ENCODE results near the gene RNF168.
A peak's percentile ranks its signal among the peaks of the same experiment; 100 is the strongest.

RNF168 gene

DNA sequence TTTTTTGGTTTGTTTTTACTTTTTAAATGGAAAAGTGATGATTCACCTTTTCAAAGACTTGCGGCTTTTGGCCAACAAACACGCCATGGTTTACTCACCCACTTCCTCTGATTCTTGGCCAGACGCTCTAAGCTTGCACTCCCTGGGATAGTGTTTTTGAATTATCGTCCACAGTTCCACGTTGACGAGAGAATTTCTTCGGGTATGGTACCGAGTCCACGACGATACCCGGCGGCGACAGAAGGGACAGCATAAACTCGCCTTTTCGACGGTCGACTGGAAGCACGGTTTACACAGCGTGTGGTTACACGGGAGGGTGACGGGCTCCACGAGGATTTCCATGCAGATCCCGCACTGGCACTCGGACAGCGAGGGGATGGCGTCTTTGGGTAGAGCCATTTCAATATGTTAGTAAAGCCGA lies 783 bp downstream of the RNF168 start (continued):
- TF ChIP-seq, protein P1, sequence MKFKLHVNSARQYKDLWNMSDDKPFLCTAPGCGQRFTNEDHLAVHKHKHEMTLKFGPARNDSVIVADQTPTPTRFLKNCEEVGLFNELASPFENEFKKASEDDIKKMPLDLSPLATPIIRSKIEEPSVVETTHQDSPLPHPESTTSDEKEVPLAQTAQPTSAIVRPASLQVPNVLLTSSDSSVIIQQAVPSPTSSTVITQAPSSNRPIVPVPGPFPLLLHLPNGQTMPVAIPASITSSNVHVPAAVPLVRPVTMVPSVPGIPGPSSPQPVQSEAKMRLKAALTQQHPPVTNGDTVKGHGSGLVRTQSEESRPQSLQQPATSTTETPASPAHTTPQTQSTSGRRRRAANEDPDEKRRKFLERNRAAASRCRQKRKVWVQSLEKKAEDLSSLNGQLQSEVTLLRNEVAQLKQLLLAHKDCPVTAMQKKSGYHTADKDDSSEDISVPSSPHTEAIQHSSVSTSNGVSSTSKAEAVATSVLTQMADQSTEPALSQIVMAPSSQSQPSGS (tag by site-specific recombination; IDR thresholded peaks at IDR 0.05; ENCODE audit: low read depth) = no peak

DNA sequence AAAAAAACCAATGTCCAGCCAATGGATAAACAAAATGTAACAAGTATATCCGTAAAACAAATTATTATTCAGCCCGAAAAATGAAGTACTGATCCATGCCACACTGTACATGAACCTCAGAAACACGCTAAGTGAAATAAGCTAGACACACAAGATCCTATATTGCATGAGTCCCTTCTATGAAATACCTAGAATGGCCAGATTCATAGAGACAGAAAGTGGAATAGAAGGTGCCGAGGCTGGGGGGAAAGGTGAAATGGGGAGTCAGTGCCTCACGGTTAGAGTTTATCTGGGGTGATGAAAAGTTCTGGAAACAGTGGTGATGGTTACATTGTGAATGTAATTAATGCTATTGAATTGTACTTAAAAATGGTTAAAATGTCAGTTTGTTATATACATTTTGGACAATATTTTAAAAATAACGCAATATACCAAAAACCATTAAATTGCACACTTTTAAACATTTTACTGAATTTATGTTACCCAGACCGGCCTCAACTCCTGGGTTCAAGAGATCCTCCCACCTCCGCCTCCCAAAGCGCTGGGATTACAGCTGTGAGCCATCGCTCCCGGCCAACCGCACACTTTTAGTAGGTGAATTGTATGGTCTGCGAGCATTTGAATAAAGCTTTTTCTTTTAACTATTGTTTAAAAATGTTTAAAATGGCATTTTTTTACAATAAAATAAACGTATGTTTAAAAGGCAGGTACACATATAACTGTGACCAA lies 2.1 kb downstream of the RNF168 start:
- Histone ChIP-seq H3K4me3 (ENCODE audit: low read depth, low read length) (peak overlapping the region; percentile 91), H3K9me3 (ENCODE audit: control insufficient read depth, insufficient read depth, low read depth, low read length) (no peaks in the 10 kb centered on the region), H3K4me1 (ENCODE audit: control insufficient read depth, insufficient read depth, low read length) (no peaks in the 10 kb centered on the region), H3K27ac (ENCODE audit: extremely low read depth, low read depth, low read length) (no peak overlapping the region), H3K36me3 (ENCODE audit: control insufficient read depth in 2 of 2, insufficient read depth in 1 of 2, low read length in 2 of 2) (no peaks in the 10 kb centered on the region)
- CTCF ChIA-PET = no interaction called here
- POLR2A ChIA-PET = interaction anchor here (0.7 kb wide), 1 partner anchor 27 kb away, joined by 3 read pairs; no protein-coding TSS in a partner anchor
- TF ChIP-seq SP2 (tag by site-specific recombination; IDR thresholded peaks at IDR 0.05) = 0 out of 2 replicates have a peak, but pooled peaks have one; percentile 4
- TF ChIP-seq, protein P2, sequence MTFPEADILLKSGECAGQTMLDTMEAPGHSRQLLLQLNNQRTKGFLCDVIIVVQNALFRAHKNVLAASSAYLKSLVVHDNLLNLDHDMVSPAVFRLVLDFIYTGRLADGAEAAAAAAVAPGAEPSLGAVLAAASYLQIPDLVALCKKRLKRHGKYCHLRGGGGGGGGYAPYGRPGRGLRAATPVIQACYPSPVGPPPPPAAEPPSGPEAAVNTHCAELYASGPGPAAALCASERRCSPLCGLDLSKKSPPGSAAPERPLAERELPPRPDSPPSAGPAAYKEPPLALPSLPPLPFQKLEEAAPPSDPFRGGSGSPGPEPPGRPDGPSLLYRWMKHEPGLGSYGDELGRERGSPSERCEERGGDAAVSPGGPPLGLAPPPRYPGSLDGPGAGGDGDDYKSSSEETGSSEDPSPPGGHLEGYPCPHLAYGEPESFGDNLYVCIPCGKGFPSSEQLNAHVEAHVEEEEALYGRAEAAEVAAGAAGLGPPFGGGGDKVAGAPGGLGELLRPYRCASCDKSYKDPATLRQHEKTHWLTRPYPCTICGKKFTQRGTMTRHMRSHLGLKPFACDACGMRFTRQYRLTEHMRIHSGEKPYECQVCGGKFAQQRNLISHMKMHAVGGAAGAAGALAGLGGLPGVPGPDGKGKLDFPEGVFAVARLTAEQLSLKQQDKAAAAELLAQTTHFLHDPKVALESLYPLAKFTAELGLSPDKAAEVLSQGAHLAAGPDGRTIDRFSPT (tag by site-specific recombination; IDR thresholded peaks at IDR 0.05) = no peak
- TF ChIP-seq IKZF3 (tag by site-specific recombination; IDR thresholded peaks at IDR 0.05) = 0 out of 2 replicates have a peak, but pooled peaks have one; percentile 45
- TF ChIP-seq PRDM1 (tag by site-specific recombination; IDR thresholded peaks at IDR 0.05) = peak; percentile 92
- TF ChIP-seq ZNF626 (tag by site-specific recombination; IDR thresholded peaks at IDR 0.05) = no peak

DNA sequence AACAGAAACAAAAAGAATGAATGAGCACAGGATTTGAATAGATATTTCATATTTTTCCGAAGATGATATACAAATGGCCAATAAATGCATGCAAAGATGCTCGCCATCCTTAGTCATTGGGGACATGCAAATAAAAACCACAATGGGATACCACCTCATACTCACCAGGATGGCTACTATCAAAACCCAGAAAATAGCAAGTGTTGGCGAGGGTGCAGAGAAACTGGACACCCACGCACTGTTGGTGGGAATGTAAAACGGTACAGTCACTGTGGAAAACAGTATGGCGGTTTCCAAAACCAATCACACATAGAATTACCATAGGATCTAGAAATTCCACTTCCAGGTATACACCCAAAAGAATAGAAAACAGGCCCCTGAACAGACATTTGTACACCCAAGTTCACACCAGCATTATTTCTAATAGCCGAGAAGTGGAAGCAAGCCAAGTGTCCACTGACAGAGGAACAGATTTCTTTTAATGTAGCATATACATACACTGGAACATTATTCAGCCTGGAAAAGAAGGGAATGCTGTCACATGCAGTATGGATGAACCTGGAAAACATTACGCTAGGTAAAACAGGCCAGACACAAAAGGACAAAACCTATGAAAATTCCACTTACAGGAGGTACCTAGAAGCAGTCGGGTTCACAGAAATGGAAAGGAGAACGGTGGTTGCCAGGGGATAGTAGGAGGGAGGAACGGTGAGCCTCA lies 3.6 kb downstream of the RNF168 start:
- H3K36me3 ChIP-seq (ENCODE audit: control insufficient read depth in 2 of 2, insufficient read depth in 1 of 2, low read length in 2 of 2) = no peaks in the 10 kb centered on the region
- no peaks in the 10 kb centered on the region for H3K4me1 ChIP-seq (ENCODE audit: control insufficient read depth, insufficient read depth, low read length)
- TF ChIP-seq ZNF416 (tag by site-specific recombination; IDR thresholded peaks at IDR 0.05) (no peak), ZNF132 (tag by site-specific recombination; IDR thresholded peaks at IDR 0.05; ENCODE audit: borderline replicate concordance) (no peak), ZNF529 (tag by site-specific recombination; IDR thresholded peaks at IDR 0.05; ENCODE audit: insufficient replicate concordance) (no peak), EGR2 (tag by site-specific recombination; IDR thresholded peaks at IDR 0.05; ENCODE audit: low read depth) (peak; percentile 37; the same call in 1 of the 2 replicates), ZNF830 (tag by site-specific recombination; IDR thresholded peaks at IDR 0.05; ENCODE audit: low read depth) (no peak), ZNF146 (tag by site-specific recombination; IDR thresholded peaks at IDR 0.05) (peak; percentile 98), ZFHX2 (tag by site-specific recombination; conservative IDR thresholded peaks at IDR 0.05) (peak; percentile 66)
- TF ChIP-seq, protein P3, sequence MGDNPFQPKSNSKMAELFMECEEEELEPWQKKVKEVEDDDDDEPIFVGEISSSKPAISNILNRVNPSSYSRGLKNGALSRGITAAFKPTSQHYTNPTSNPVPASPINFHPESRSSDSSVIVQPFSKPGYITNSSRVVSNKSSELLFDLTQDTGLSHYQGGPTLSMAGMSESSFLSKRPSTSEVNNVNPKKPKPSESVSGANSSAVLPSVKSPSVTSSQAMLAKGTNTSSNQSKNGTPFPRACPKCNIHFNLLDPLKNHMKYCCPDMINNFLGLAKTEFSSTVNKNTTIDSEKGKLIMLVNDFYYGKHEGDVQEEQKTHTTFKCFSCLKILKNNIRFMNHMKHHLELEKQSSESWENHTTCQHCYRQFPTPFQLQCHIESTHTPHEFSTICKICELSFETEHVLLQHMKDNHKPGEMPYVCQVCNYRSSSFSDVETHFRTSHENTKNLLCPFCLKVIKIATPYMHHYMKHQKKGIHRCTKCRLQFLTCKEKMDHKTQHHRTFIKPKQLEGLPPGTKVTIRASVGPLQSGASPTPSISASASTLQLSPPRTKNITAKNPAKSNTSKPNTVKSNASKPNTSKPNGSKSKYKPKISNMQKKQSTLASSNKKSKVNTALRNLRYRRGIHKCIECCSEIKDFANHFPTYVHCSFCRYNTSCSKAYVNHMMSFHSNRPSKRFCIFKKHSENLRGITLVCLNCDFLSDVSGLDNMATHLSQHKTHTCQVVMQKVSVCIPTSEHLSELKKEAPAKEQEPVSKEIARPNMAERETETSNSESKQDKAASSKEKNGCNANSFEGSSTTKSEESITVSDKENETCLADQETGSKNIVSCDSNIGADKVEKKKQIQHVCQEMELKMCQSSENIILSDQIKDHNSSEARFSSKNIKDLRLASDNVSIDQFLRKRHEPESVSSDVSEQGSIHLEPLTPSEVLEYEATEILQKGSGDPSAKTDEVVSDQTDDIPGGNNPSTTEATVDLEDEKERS (tag by site-specific recombination; IDR thresholded peaks at IDR 0.05) = 0 out of 2 replicates have a peak, but pooled peaks have one; percentile 12
- TF ChIP-seq, protein P4, sequence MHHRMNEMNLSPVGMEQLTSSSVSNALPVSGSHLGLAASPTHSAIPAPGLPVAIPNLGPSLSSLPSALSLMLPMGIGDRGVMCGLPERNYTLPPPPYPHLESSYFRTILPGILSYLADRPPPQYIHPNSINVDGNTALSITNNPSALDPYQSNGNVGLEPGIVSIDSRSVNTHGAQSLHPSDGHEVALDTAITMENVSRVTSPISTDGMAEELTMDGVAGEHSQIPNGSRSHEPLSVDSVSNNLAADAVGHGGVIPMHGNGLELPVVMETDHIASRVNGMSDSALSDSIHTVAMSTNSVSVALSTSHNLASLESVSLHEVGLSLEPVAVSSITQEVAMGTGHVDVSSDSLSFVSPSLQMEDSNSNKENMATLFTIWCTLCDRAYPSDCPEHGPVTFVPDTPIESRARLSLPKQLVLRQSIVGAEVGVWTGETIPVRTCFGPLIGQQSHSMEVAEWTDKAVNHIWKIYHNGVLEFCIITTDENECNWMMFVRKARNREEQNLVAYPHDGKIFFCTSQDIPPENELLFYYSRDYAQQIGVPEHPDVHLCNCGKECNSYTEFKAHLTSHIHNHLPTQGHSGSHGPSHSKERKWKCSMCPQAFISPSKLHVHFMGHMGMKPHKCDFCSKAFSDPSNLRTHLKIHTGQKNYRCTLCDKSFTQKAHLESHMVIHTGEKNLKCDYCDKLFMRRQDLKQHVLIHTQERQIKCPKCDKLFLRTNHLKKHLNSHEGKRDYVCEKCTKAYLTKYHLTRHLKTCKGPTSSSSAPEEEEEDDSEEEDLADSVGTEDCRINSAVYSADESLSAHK (tag by site-specific recombination; IDR thresholded peaks at IDR 0.05) = peak; percentile 55
- H3K9me3 ChIP-seq (ENCODE audit: control insufficient read depth, insufficient read depth, low read depth, low read length) = no peaks in the 10 kb centered on the region
- POLR2A ChIA-PET = no interaction called here
- peak overlapping the region; percentile 35; the same call in 1 of the 2 replicates for H3K27ac ChIP-seq (ENCODE audit: extremely low read depth, low read depth, low read length)
- H3K4me3 ChIP-seq (ENCODE audit: low read depth, low read length) = peak overlapping the region; percentile 42
- CTCF ChIA-PET = no interaction called here

Measured in HEK293 (cell line).